IMR-90 (cell line): ENCODE measurements around the gene KIFAP3. TPM values are rescaled to one million over a fixed set of nuclear protein-coding genes. Genes with fewer than 3 reads are reported as not detected.

Source experiments
- ATAC-seq: fragments of 200-7000 bp; cut with Tn5 transposase; 2 replicates; pipeline ENCODE4 v1.9.1; 2020; ENCODE audit warnings: low read depth, mild to moderate bottlenecking, moderate library complexity
- BruUV-seq: library from RNA; stranded (reverse); fragments of 400-500 nt; replicated peaks from 2 replicates; lab custom pipeline; 2021; lab: Mats Ljungman, UMichigan
- CTCF ChIA-PET: fragments of 300-600 bp; formaldehyde crosslinking; extraction: SDS; loops from one replicate; lab custom pipeline; 2021; ENCODE audit warnings: antibody characterized with exemption; lab: Yijun Ruan, JAX
- POLR2A ChIA-PET: fragments of 300-600 bp; sonication (Branson Sonifier 250); formaldehyde crosslinking; loops from one replicate; lab custom pipeline; 2022; ENCODE audit warnings: antibody characterized with exemption; ENCODE audit not compliant: unreplicated experiment; lab: Charles Lee
- DNase-seq: peaks from one replicate; pipeline ENCODE4 v3.0.0; 2013
- H2AFZ ChIP-seq: replicated peaks from 2 replicates; pipeline ENCODE3; 2013; ENCODE audit warnings: low read length, mild to moderate bottlenecking; ENCODE audit not compliant: poor library complexity
- H2AK5ac ChIP-seq: 2 replicates; pipeline ENCODE4 v1.6.1; 2013; ENCODE audit warnings: low read depth, low read length, inconsistent platforms
- H2AK9ac ChIP-seq: replicated peaks from 2 replicates; pipeline ENCODE3; 2013; ENCODE audit warnings: mild to moderate bottlenecking, low read depth, low read length, moderate library complexity; ENCODE audit not compliant: poor library complexity
- H2BK120ac ChIP-seq: 2 replicates; pipeline ENCODE4 v1.6.1; 2013; ENCODE audit warnings: low read depth, low read length, inconsistent platforms
- H2BK15ac ChIP-seq: 3 replicates; pipeline ENCODE4 v1.6.1; 2013; ENCODE audit warnings: low read depth, low read length, inconsistent platforms
- H2BK20ac ChIP-seq: 2 replicates; pipeline ENCODE4 v1.6.1; 2013; ENCODE audit warnings: low read depth, mild to moderate bottlenecking, inconsistent platforms, low read length, moderate library complexity
- H2BK5ac ChIP-seq: 2 replicates; pipeline ENCODE4 v1.6.1; 2013; ENCODE audit warnings: mild to moderate bottlenecking, low read depth, low read length, inconsistent platforms; ENCODE audit not compliant: poor library complexity, severe bottlenecking
- H3K14ac ChIP-seq: replicated peaks from 2 replicates; pipeline ENCODE4 v1.6.1; 2013; ENCODE audit warnings: low read depth, low read length, inconsistent platforms
- H3K18ac ChIP-seq: 2 replicates; pipeline ENCODE4 v1.6.1; 2013; ENCODE audit warnings: low read depth, low read length, control low read depth
- H3K23ac ChIP-seq: 2 replicates; pipeline ENCODE4 v1.6.1; 2013; ENCODE audit warnings: low read depth, low read length, inconsistent platforms
- H3K27ac ChIP-seq: 2 replicates; pipeline ENCODE4 v1.5.1; 2013; ENCODE audit warnings: mild to moderate bottlenecking, control low read depth, low read length; ENCODE audit not compliant: insufficient read depth
- H3K27me3 ChIP-seq: 2 replicates; pipeline ENCODE4 v1.6.1; 2013; ENCODE audit warnings: low read length; ENCODE audit not compliant: control insufficient read depth, insufficient read depth
- H3K36me3 ChIP-seq: 2 replicates; pipeline ENCODE4 v1.6.1; 2013; ENCODE audit warnings: low read length, mixed read lengths; ENCODE audit not compliant: control insufficient read depth, insufficient read depth
- H3K4ac ChIP-seq: 2 replicates; pipeline ENCODE4 v1.6.1; 2013; ENCODE audit warnings: low read depth, low read length, inconsistent platforms
- H3K4me1 ChIP-seq: 2 replicates; pipeline ENCODE4 v1.6.1; 2013; ENCODE audit warnings: low read length, mixed read lengths; ENCODE audit not compliant: control insufficient read depth, insufficient read depth
- H3K4me2 ChIP-seq: 2 replicates; pipeline ENCODE4 v1.6.1; 2013; ENCODE audit warnings: low read depth, mild to moderate bottlenecking, control low read depth, low read length, moderate library complexity
- H3K4me3 ChIP-seq: 2 replicates; pipeline ENCODE4 v1.5.1; 2013; ENCODE audit warnings: low read depth, mild to moderate bottlenecking, control low read depth, low read length, moderate library complexity; ENCODE audit not compliant: insufficient read depth
- H3K56ac ChIP-seq: 2 replicates; pipeline ENCODE4 v1.6.1; 2013; ENCODE audit warnings: low read length, inconsistent platforms; ENCODE audit not compliant: insufficient read depth; ENCODE audit errors: extremely low read depth
- H3K79me1 ChIP-seq, 2 experiments: 2 replicates each; pipeline ENCODE4 v1.6.1; 2013; ENCODE audit warnings: low read length in 2 of 2, inconsistent platforms in 1 of 2, low read depth in 1 of 2
- H3K9ac ChIP-seq: 2 replicates; pipeline ENCODE4 v1.6.1; 2013; ENCODE audit warnings: low read depth, low read length, control low read depth
- H3K9me1 ChIP-seq: 2 replicates; pipeline ENCODE4 v1.6.1; 2013; ENCODE audit warnings: low read length, inconsistent platforms; ENCODE audit not compliant: insufficient read depth
- H3K9me3 ChIP-seq: 2 replicates; pipeline ENCODE4 v1.6.1; 2013; ENCODE audit warnings: low read length; ENCODE audit not compliant: control insufficient read depth, insufficient read depth
- H4K20me1 ChIP-seq: 2 replicates; pipeline ENCODE4 v1.6.1; 2013; ENCODE audit warnings: low read length, inconsistent platforms; ENCODE audit not compliant: insufficient read depth
- H4K5ac ChIP-seq: 2 replicates; pipeline ENCODE4 v1.6.1; 2013; ENCODE audit warnings: mild to moderate bottlenecking, low read depth, low read length, control low read depth
- H4K8ac ChIP-seq, 2 experiments: 2 replicates each; pipeline ENCODE4 v1.6.1; 2013; ENCODE audit warnings: low read depth in 2 of 2, low read length in 2 of 2, control low read depth in 1 of 2, inconsistent platforms in 1 of 2
- H4K91ac ChIP-seq: 2 replicates; pipeline ENCODE4 v1.6.1; 2013; ENCODE audit warnings: low read depth, low read length, inconsistent platforms; ENCODE audit not compliant: insufficient read depth
- FOS ChIP-seq: fragments of 150-350 bp; IDR thresholded peaks from 2 replicates; pipeline ENCODE4 v1.6.1; 2016; ENCODE audit warnings: low read depth, low read length
- WGBS, 2 experiments: methylation state at CpG; one replicate each; pipeline versions ENCODE4 v1.1.5 to v1.1.7; 2013; ENCODE audit warnings: missing lambda C conversion rate in 2 of 2; ENCODE audit not compliant: insufficient read length in 1 of 2; ENCODE audit errors: extremely low coverage in 2 of 2; 5-methylcytosine and 5-hydroxymethylcytosine counted together
- dilution Hi-C: fragments of 300-500 bp; cut with HindIII; formaldehyde crosslinking; loops from one replicate; pipeline ENCODE4 v1.14.3; 2018; ENCODE audit warnings: low sequenced_read_pairs; ENCODE audit not compliant: unreplicated experiment
- in situ Hi-C: fragments of 300-500 bp; cut with MboI; formaldehyde crosslinking; loops from 3 replicates; pipeline ENCODE4 v1.14.3; 2019; ENCODE audit warnings: low sequenced_read_pairs, inconsistent platforms, mixed read lengths
- intact Hi-C: fragments of 100-400 bp; cut with micrococcal nuclease; formaldehyde crosslinking; loops from 2 replicates; pipeline ENCODE4 v1.10.0; 2022
- polyA plus RNA-seq, 3 experiments: library from polyadenylated mRNA; depleted of rRNA; stranded (reverse); fragments of >200 nt; gene quantifications; 2 replicates each; pipeline ENCODE4 v1.2.3, GENCODE V29; 2012; ENCODE audit warnings: low replicate concordance in 1 of 3
- total RNA-seq: library from RNA; depleted of rRNA; stranded (reverse); fragments of >200 nt; gene quantifications from 2 replicates; pipeline ENCODE4 v1.2.3, GENCODE V29; 2012

The KIFAP3 gene
- total and polyA plus RNA-seq, 2 of the 4 experiments (the other 2 are of a cell fraction), result 10.5 to 10.9 TPM

- POLR2A ChIA-PET, result no interaction called here
- Histone ChIP-seq H3K9me1 (no peaks in the 10 kb centered on the region), H2BK15ac (no peak overlapping the region), H4K5ac (no peak overlapping the region), H2AFZ (no peak overlapping the region), H3K23ac (no peak overlapping the region), H2AK9ac (no peak overlapping the region), H3K4me3 (no peak overlapping the region), H3K79me1 (0 out of 4 replicates have a peak, but pooled peaks cover 3 to 6% of the 10 kb centered on the region in 2 experiments), H4K91ac (no peak overlapping the region), H3K36me3 (no peaks in the 10 kb centered on the region), H4K8ac (no peak overlapping the region), H3K9ac (no peak overlapping the region), H3K4ac (no peak overlapping the region), H3K4me2 (0 out of 2 replicates have a peak overlapping the region, but pooled peaks have one; percentile 21), H2BK5ac (no peak overlapping the region), H3K18ac (no peak overlapping the region), H2AK5ac (no peak overlapping the region), H3K4me1 (0 out of 2 replicates have a peak, but pooled peaks cover 2% of the 10 kb centered on the region), H2BK120ac (no peak overlapping the region), H3K56ac (no peak overlapping the region), H3K27ac (no peak overlapping the region), H3K14ac (no peak overlapping the region), H4K20me1 (no peaks in the 10 kb centered on the region), H3K27me3 (no peaks in the 10 kb centered on the region), H3K9me3 (no peaks in the 10 kb centered on the region), H2BK20ac (no peak overlapping the region)
- no CpG with 5 or more reads among the region's 3 CpGs for WGBS, 2 experiments
- no peak for ATAC-seq
- CTCF ChIA-PET, result no interaction called here
- no peak for TF ChIP-seq FOS
- DNase-seq, result peak; percentile 7
- dilution Hi-C loops (no loop called here), intact Hi-C loops (no loop called here), in situ Hi-C loops (no loop called here)
- BruUV-seq, result no TSS peak
These were observed 7.2 kb downstream of the KIFAP3 start for GRCh38 chr1:170067253-170067819.
